ENCODE data around the gene ENGASE.

The ENGASE gene

DNA sequence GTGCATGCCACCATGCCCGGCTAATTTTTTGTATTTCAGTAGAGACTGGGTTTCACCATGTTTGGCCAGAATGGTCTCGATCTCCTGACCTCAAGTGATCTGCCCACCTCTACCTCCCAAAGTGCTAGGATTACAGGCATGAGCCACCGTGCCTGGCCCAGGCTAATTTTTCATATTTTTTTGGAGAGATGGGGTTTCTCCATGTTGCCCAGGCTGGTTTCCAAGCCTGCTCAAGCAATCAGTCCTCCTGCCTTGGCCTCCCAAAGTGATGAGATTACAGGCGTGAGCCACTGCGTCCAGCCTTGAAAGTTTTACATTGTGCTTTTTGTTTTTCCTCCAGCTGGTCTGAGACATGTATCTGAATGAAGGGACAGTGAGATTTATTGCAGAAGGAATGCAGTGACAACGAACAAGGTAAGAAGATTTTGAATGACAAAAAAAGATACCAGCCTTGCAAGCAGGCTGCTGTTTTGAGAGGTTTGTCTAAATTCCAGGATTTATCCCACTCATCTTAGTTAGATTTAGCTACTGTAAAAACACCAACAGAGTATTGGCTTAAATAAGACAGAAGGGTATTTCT lies 3.4 kb upstream of the ENGASE start:
- no peak overlapping the region for H3K4me3 ChIP-seq (ENCODE audit: low read length in 2 of 2)
- H2BK15ac ChIP-seq (ENCODE audit: low read length), result no peak overlapping the region
- no peaks in the 10 kb centered on the region for H3K79me1 ChIP-seq (ENCODE audit: low read depth, low read length)
- no peak overlapping the region for H3K27ac ChIP-seq (replicated peaks; ENCODE audit: low read length)
- H3K18ac ChIP-seq (ENCODE audit: low read length), result no peak overlapping the region
- no peak overlapping the region for H3K9ac ChIP-seq (ENCODE audit: low read depth, low read length, poor library complexity)
- no CpG with 5 or more reads among the region's 6 CpGs for WGBS, 2 donors (ENCODE audit: extremely low coverage in 2 of 2, insufficient read length in 2 of 2, insufficient replicate concordance in 1 of 2)
- no peak overlapping the region for H3K4me2 ChIP-seq (ENCODE audit: insufficient read depth, low read length, poor library complexity, severe bottlenecking)
- H2BK120ac ChIP-seq (ENCODE audit: low read depth, low read length), result no peak overlapping the region
- no peak overlapping the region for H2AK5ac ChIP-seq (ENCODE audit: low read depth, low read length)
- no peak overlapping the region for H2BK5ac ChIP-seq (ENCODE audit: low read length)
- H2BK12ac ChIP-seq (ENCODE audit: low read length), result no peak overlapping the region
- no peak overlapping the region for H3K14ac ChIP-seq (ENCODE audit: low read length)
- peaks cover 0 to 2% of the 10 kb centered on the region in 2 donors for H3K9me3 ChIP-seq (replicated peaks in 1 of 2; ENCODE audit: control insufficient read depth in 2 of 2, insufficient read depth in 1 of 2, low read depth in 1 of 2, low read length in 2 of 2)
- H3K4me1 ChIP-seq (ENCODE audit: control insufficient read depth in 2 of 2, insufficient read depth in 1 of 2, low read depth in 1 of 2, low read length in 2 of 2), result peaks cover 6% of the 10 kb centered on the region in 2 donors
- H2AFZ ChIP-seq (ENCODE audit: low read length), result no peak overlapping the region
- no peak for DNase-seq (ENCODE audit: low spot score)
- peaks cover 0 to 30% (median 2%) of the 10 kb centered on the region in 3 experiments for H3K27me3 ChIP-seq (ENCODE audit: control insufficient read depth in 3 of 3, insufficient read depth in 3 of 3, low read depth in 1 of 3, low read length in 3 of 3)
- no peak overlapping the region for H3K23ac ChIP-seq (ENCODE audit: low read depth, low read length, poor library complexity)
- H3K4ac ChIP-seq (ENCODE audit: low read length), result no peak overlapping the region
- no peak overlapping the region for H4K8ac ChIP-seq (ENCODE audit: low read depth, low read length)
- no peak overlapping the region for H4K91ac ChIP-seq (ENCODE audit: low read depth, low read length, poor library complexity)
- no peaks in the 10 kb centered on the region for H3K36me3 ChIP-seq (replicated peaks in 1 of 2; ENCODE audit: control insufficient read depth in 2 of 2, insufficient read depth in 2 of 2, low read length in 2 of 2)

DNA sequence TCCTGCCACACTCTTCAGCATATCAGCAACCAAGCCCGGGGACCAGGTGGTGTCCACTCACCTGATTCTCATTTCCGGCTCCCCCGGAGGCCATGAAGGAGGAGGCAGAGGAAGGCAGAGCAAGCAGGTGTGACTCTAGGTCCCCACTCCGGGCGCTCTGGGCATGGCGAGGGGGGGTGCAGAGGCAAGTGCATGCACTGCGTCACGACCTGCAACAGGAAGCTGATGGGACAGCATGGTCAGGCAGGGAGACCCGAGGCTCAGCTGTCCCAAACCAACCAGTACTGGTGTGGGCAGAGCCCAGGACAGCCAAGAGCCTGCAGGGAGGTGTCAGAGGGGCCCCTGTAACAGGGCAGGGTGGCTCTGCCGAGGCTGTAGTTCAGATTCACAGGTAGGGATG lies 2.1 kb upstream of the ENGASE start:
- no peak overlapping the region for H2BK5ac ChIP-seq (ENCODE audit: low read length)
- peak overlapping the region; percentile 67 for H3K18ac ChIP-seq (ENCODE audit: low read length)
- peak overlapping the region; percentile 13 for H3K14ac ChIP-seq (ENCODE audit: low read length)
- H3K4me1 ChIP-seq (ENCODE audit: control insufficient read depth in 2 of 2, insufficient read depth in 1 of 2, low read depth in 1 of 2, low read length in 2 of 2), result peaks cover 6% of the 10 kb centered on the region in 2 donors
- no peak overlapping the region for H2AFZ ChIP-seq (ENCODE audit: low read length)
- no peak overlapping the region for H3K4me2 ChIP-seq (ENCODE audit: insufficient read depth, low read length, poor library complexity, severe bottlenecking)
- H2BK15ac ChIP-seq (ENCODE audit: low read length), result no peak overlapping the region
- no peak overlapping the region for H3K4me3 ChIP-seq (ENCODE audit: low read length in 2 of 2)
- no CpG with 5 or more reads among the region's 10 CpGs for WGBS, 2 donors (ENCODE audit: extremely low coverage in 2 of 2, insufficient read length in 2 of 2, insufficient replicate concordance in 1 of 2)
- H3K79me1 ChIP-seq (ENCODE audit: low read depth, low read length), result no peaks in the 10 kb centered on the region
- peaks cover 0 to 2% of the 10 kb centered on the region in 2 donors for H3K9me3 ChIP-seq (replicated peaks in 1 of 2; ENCODE audit: control insufficient read depth in 2 of 2, insufficient read depth in 1 of 2, low read depth in 1 of 2, low read length in 2 of 2)
- no peak overlapping the region for H2BK12ac ChIP-seq (ENCODE audit: low read length)
- no peak overlapping the region for H4K91ac ChIP-seq (ENCODE audit: low read depth, low read length, poor library complexity)
- no peak overlapping the region for H3K9ac ChIP-seq (ENCODE audit: low read depth, low read length, poor library complexity)
- no peak overlapping the region for H3K4ac ChIP-seq (ENCODE audit: low read length)
- no peak overlapping the region for H2AK5ac ChIP-seq (ENCODE audit: low read depth, low read length)
- no peak overlapping the region for H2BK120ac ChIP-seq (ENCODE audit: low read depth, low read length)
- no peak overlapping the region for H4K8ac ChIP-seq (ENCODE audit: low read depth, low read length)
- DNase-seq (ENCODE audit: low spot score), result no peak
- H3K36me3 ChIP-seq (replicated peaks in 1 of 2; ENCODE audit: control insufficient read depth in 2 of 2, insufficient read depth in 2 of 2, low read length in 2 of 2), result no peaks in the 10 kb centered on the region
- H3K27me3 ChIP-seq (ENCODE audit: control insufficient read depth in 3 of 3, insufficient read depth in 3 of 3, low read depth in 1 of 3, low read length in 3 of 3), result peaks cover 0 to 27% (median 2%) of the 10 kb centered on the region in 3 experiments
- H3K27ac ChIP-seq (replicated peaks; ENCODE audit: low read length), result no peak overlapping the region
- peak overlapping the region; percentile 69 for H3K23ac ChIP-seq (ENCODE audit: low read depth, low read length, poor library complexity)

DNA sequence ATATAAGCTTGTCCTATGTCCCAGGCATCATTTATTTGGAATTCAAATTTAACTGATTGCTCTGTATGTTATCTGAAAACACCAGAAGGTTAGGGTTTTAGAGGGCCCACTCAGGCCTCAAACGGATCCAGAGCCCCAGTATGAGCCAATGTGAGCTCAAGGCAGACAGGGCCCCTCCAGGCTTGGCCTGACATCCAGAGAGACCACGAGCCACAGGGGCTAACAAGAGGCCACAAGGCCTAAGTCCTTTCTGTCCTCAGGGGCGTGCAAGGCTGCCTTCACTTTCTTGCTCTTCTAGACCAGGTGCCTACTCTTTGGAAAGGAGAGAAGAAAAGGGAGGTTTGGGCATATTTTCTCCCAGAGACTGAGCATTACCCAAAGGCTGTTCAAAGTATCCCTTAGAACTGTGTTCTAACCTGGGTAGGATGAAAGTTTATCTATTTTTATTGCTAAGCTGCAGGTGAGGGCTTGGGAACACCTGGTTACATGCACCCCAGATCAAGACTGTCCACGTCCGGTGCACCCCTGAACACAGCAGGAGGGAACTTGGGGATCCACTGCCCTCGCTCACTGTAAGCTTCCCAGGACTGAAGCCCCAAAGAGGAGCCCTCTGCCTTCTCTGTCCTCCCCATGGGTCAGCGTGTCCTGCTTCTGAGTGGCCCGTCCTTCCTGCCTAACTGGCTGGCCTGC lies 1.5 kb upstream of the ENGASE start:
- Histone ChIP-seq H2BK5ac (ENCODE audit: low read length) (no peak overlapping the region), H2AK5ac (ENCODE audit: low read depth, low read length) (no peak overlapping the region), H3K27me3 (ENCODE audit: control insufficient read depth in 3 of 3, insufficient read depth in 3 of 3, low read depth in 1 of 3, low read length in 3 of 3) (peaks cover 0 to 23% (median 2%) of the 10 kb centered on the region in 3 experiments), H2BK120ac (ENCODE audit: low read depth, low read length) (no peak overlapping the region), H3K4me3 (ENCODE audit: low read length in 2 of 2) (no peak overlapping the region), H3K4me1 (ENCODE audit: control insufficient read depth in 2 of 2, insufficient read depth in 1 of 2, low read depth in 1 of 2, low read length in 2 of 2) (peaks cover 6% of the 10 kb centered on the region in 2 donors), H2BK12ac (ENCODE audit: low read length) (no peak overlapping the region), H3K23ac (ENCODE audit: low read depth, low read length, poor library complexity) (no peak overlapping the region), H3K4me2 (ENCODE audit: insufficient read depth, low read length, poor library complexity, severe bottlenecking) (no peak overlapping the region), H3K27ac (replicated peaks; ENCODE audit: low read length) (no peak overlapping the region), H3K4ac (ENCODE audit: low read length) (no peak overlapping the region), H4K8ac (ENCODE audit: low read depth, low read length) (no peak overlapping the region), H3K9me3 (replicated peaks in 1 of 2; ENCODE audit: control insufficient read depth in 2 of 2, insufficient read depth in 1 of 2, low read depth in 1 of 2, low read length in 2 of 2) (peaks cover 0 to 2% of the 10 kb centered on the region in 2 donors), H3K79me1 (ENCODE audit: low read depth, low read length) (no peaks in the 10 kb centered on the region), H2AFZ (ENCODE audit: low read length) (peak overlapping the region; percentile 33), H3K14ac (ENCODE audit: low read length) (no peak overlapping the region), H2BK15ac (ENCODE audit: low read length) (no peak overlapping the region), H3K18ac (ENCODE audit: low read length) (no peak overlapping the region), H4K91ac (ENCODE audit: low read depth, low read length, poor library complexity) (no peak overlapping the region), H3K9ac (ENCODE audit: low read depth, low read length, poor library complexity) (no peak overlapping the region), H3K36me3 (replicated peaks in 1 of 2; ENCODE audit: control insufficient read depth in 2 of 2, insufficient read depth in 2 of 2, low read length in 2 of 2) (no peaks in the 10 kb centered on the region)
- no CpG with 5 or more reads among the region's 8 CpGs for WGBS, 2 donors (ENCODE audit: extremely low coverage in 2 of 2, insufficient read length in 2 of 2, insufficient replicate concordance in 1 of 2)
- DNase-seq (ENCODE audit: low spot score), result no peak

DNA sequence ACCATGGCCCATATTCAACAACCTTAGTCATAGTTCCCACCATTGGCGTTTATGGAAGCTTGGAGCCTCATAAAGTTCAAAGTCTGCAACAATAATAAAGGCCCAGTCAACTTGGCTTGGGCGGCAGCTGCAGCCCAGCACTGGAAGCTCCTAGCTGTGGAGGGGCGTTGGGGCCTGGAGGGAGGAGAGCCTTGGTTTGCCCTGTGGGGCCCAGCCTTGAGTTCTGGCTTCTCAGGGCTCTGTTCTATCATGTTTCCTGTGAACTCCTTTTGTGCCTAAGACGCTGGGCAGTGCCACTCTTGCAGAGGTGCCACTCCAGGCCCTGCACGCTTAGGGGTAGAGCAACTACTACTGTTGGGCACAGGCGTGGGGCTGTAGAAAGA lies 927 bp upstream of the ENGASE start:
- Histone ChIP-seq H3K4me3 (ENCODE audit: low read length in 2 of 2) (no peak overlapping the region), H3K79me1 (ENCODE audit: low read depth, low read length) (no peaks in the 10 kb centered on the region), H4K8ac (ENCODE audit: low read depth, low read length) (no peak overlapping the region), H3K27ac (replicated peaks; ENCODE audit: low read length) (no peak overlapping the region), H2BK5ac (ENCODE audit: low read length) (no peak overlapping the region), H2AFZ (ENCODE audit: low read length) (peak overlapping the region; percentile 33), H3K9ac (ENCODE audit: low read depth, low read length, poor library complexity) (no peak overlapping the region), H3K36me3 (replicated peaks in 1 of 2; ENCODE audit: control insufficient read depth in 2 of 2, insufficient read depth in 2 of 2, low read length in 2 of 2) (peaks cover under 1 to 2% of the 10 kb centered on the region in 2 donors), H3K27me3 (ENCODE audit: control insufficient read depth in 3 of 3, insufficient read depth in 3 of 3, low read depth in 1 of 3, low read length in 3 of 3) (peaks cover 0 to 23% (median 2%) of the 10 kb centered on the region in 3 experiments), H4K91ac (ENCODE audit: low read depth, low read length, poor library complexity) (no peak overlapping the region), H2BK120ac (ENCODE audit: low read depth, low read length) (no peak overlapping the region), H3K4me2 (ENCODE audit: insufficient read depth, low read length, poor library complexity, severe bottlenecking) (no peak overlapping the region), H3K9me3 (replicated peaks in 1 of 2; ENCODE audit: control insufficient read depth in 2 of 2, insufficient read depth in 1 of 2, low read depth in 1 of 2, low read length in 2 of 2) (peaks cover 0 to 2% of the 10 kb centered on the region in 2 donors), H2BK12ac (ENCODE audit: low read length) (no peak overlapping the region), H3K23ac (ENCODE audit: low read depth, low read length, poor library complexity) (no peak overlapping the region), H3K18ac (ENCODE audit: low read length) (no peak overlapping the region), H2AK5ac (ENCODE audit: low read depth, low read length) (no peak overlapping the region), H3K4me1 (ENCODE audit: control insufficient read depth in 2 of 2, insufficient read depth in 1 of 2, low read depth in 1 of 2, low read length in 2 of 2) (peaks cover 6% of the 10 kb centered on the region in 2 donors), H3K14ac (ENCODE audit: low read length) (no peak overlapping the region), H2BK15ac (ENCODE audit: low read length) (no peak overlapping the region), H3K4ac (ENCODE audit: low read length) (no peak overlapping the region)
- DNase-seq (ENCODE audit: low spot score), result no peak
- no CpG with 5 or more reads among the region's 6 CpGs for WGBS, 2 donors (ENCODE audit: extremely low coverage in 2 of 2, insufficient read length in 2 of 2, insufficient replicate concordance in 1 of 2)

All from neuronal stem cell (in vitro differentiated cells).